Astrocyte of the spinal cord (primary cell): ENCODE measurements around the gene PURB.
"Not testable (repeated sequence)": the region's sequence is repeated elsewhere in the genome, so short reads cannot be mapped to it uniquely, and the experiment has no call there.

Experiments used
- DNase-seq: peaks from one replicate; pipeline ENCODE4 v3.0.0; 2011; ENCODE audit warnings: low read depth, low spot score
- H3K4me3 ChIP-seq: 2 replicates; pipeline ENCODE4 v1.5.1; 2011; ENCODE audit warnings: low read depth, mild to moderate bottlenecking, low read length, moderate library complexity
- CTCF ChIP-seq: IDR thresholded peaks from 2 replicates; pipeline ENCODE4 v1.5.1; 2012; ENCODE audit warnings: low read depth, mild to moderate bottlenecking, low read length, inconsistent platforms
- in situ Hi-C: cut with HindIII; loops from 2 replicates; pipeline ENCODE4 v1.10.0; 2017; ENCODE audit warnings: low sequenced_read_pairs

PURB gene

GRCh38 chr7:44875241-44875640, 10.1 kb downstream of the PURB start:
- in situ Hi-C loops, result no loop called here
- no peak for DNase-seq
- TF ChIP-seq CTCF, result no peak
- no peak overlapping the region for H3K4me3 ChIP-seq

- no peak overlapping the region for H3K4me3 ChIP-seq
- in situ Hi-C loops, result no loop called here
- no peak for TF ChIP-seq CTCF
- DNase-seq, result no peak
Observed at GRCh38 chr7:44872787-44873186, 12.5 kb downstream of the PURB start.

- DNase-seq, H3K4me3 ChIP-seq, in situ Hi-C loops: not testable (repeated sequence)
Observed at GRCh38 chr7:44871918-44872317, 13.4 kb downstream of the PURB start.

GRCh38 chr7:44870780-44871179, 14.6 kb downstream of the PURB start:
- H3K4me3 ChIP-seq, in situ Hi-C loops, DNase-seq: not testable (repeated sequence)

GRCh38 chr7:44870336-44870735, 15.0 kb downstream of the PURB start:
- in situ Hi-C loops, DNase-seq, H3K4me3 ChIP-seq: not testable (repeated sequence)

- TF ChIP-seq CTCF, result no peak
- peak; percentile 89 for DNase-seq
- in situ Hi-C loops, result no loop called here
- H3K4me3 ChIP-seq, result no peak overlapping the region
Observed at GRCh38 chr7:44867073-44867995, 18.0 kb downstream of the PURB start.

- H3K4me3 ChIP-seq, DNase-seq, in situ Hi-C loops: not testable (repeated sequence)
Observed at GRCh38 chr7:44861949-44862348, 23.4 kb downstream of the PURB start.

- no peak overlapping the region for H3K4me3 ChIP-seq
- no peak for TF ChIP-seq CTCF
- DNase-seq, result no peak
- in situ Hi-C loops, result no loop called here
Observed at GRCh38 chr7:44858161-44858560, 27.2 kb downstream of the PURB start.
